ENCODE results near the gene JAKMIP2.

The JAKMIP2 gene

GRCh38 chr5:147691130-147691529, 91.4 kb downstream of the JAKMIP2 start:
- no peak for DNase-seq

- no peak for DNase-seq
These were observed 91.9 kb downstream of the JAKMIP2 start for GRCh38 chr5:147690595-147690994.

- DNase-seq = no peak
These were observed 93.1 kb downstream of the JAKMIP2 start for GRCh38 chr5:147689426-147689825.

GRCh38 chr5:147688656-147689356, 93.7 kb downstream of the JAKMIP2 start:
- DNase-seq = no peak

- no peak for DNase-seq
These were observed 95.4 kb downstream of the JAKMIP2 start for GRCh38 chr5:147687118-147687517.

- DNase-seq = no peak
These were observed 96.1 kb downstream of the JAKMIP2 start for GRCh38 chr5:147686421-147686820.

GRCh38 chr5:147685993-147686392, 96.5 kb downstream of the JAKMIP2 start:
- no peak for DNase-seq

GRCh38 chr5:147675168-147675567, 107.4 kb downstream of the JAKMIP2 start:
- DNase-seq = no peak

- DNase-seq = no peak
These were observed 108.1 kb downstream of the JAKMIP2 start for GRCh38 chr5:147674411-147674810.

GRCh38 chr5:147673791-147674190, 108.7 kb downstream of the JAKMIP2 start:
- DNase-seq = no peak

GRCh38 chr5:147673266-147673665, 109.3 kb downstream of the JAKMIP2 start:
- no peak for DNase-seq

GRCh38 chr5:147671365-147671764, 111.2 kb downstream of the JAKMIP2 start:
- DNase-seq = no peak

- no peak for DNase-seq
These were observed 111.7 kb downstream of the JAKMIP2 start for GRCh38 chr5:147670815-147671214.

- no peak for DNase-seq
These were observed 113.2 kb downstream of the JAKMIP2 start for GRCh38 chr5:147669169-147669869.

GRCh38 chr5:147668385-147668784, 114.1 kb downstream of the JAKMIP2 start:
- DNase-seq = no peak

GRCh38 chr5:147667363-147667762, 115.2 kb downstream of the JAKMIP2 start:
- DNase-seq = no peak

- no peak for DNase-seq
These were observed 116.1 kb downstream of the JAKMIP2 start for GRCh38 chr5:147666419-147666818.

GRCh38 chr5:147661541-147661940, 121.0 kb downstream of the JAKMIP2 start:
- no peak for DNase-seq

- no peak for DNase-seq
These were observed 123.2 kb downstream of the JAKMIP2 start for GRCh38 chr5:147659166-147659929.

GRCh38 chr5:147658293-147658932, 124.1 kb downstream of the JAKMIP2 start:
- no peak for DNase-seq

GRCh38 chr5:147648597-147648996, 133.9 kb downstream of the JAKMIP2 start:
- no peak for DNase-seq

GRCh38 chr5:147645197-147645596, 137.3 kb downstream of the JAKMIP2 start:
- no peak for DNase-seq

- no peak for DNase-seq
These were observed 138.1 kb downstream of the JAKMIP2 start for GRCh38 chr5:147644460-147644859.
